GM18502 (cell line): ENCODE data around the gene MRM1.
"Not testable (repeated sequence)": the region's sequence is repeated elsewhere in the genome, so short reads cannot be mapped to it uniquely, and the experiment has no call there.

ENCODE experiments used
- ATAC-seq: cut with Tn5 transposase; IDR thresholded peaks from one replicate; pipeline ENCODE4 v1.9.1; 2021; ENCODE audit warnings: mild to moderate bottlenecking; ENCODE audit not compliant: unreplicated experiment, poor library complexity

Gene MRM1

DNA sequence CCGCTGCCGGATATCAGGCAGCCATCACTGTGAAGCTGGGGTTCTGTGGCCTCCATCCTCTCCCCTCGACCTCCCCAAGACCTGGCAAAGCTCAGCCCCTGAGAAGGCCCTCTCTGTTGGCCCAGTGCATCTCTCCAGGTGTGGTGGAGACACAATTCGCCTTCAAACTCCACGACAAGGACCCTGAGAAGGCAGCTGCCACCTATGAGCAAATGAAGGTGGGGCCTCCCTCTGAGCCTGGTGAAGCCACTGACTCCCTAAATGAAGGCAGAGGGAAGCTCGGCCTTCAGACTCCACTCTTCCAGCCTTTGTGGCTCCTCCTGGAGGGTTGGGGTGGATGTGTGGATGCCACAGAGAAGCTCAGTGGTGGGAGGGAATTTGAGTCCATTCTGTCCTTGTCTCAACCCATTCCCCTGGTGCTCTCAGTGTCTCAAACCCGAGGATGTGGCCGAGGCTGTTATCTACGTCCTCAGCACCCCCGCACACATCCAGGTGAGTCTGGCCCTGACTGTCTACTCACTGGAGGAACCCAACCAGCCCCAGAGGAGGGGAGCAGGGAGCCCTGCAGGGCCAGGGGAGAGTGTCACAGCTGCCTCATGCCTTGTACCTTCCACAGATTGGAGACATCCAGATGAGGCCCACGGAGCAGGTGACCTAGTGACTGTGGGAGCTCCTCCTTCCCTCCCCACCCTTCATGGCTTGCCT is 1.7 kb upstream of the MRM1 start:
- ATAC-seq, result no peak

DNA sequence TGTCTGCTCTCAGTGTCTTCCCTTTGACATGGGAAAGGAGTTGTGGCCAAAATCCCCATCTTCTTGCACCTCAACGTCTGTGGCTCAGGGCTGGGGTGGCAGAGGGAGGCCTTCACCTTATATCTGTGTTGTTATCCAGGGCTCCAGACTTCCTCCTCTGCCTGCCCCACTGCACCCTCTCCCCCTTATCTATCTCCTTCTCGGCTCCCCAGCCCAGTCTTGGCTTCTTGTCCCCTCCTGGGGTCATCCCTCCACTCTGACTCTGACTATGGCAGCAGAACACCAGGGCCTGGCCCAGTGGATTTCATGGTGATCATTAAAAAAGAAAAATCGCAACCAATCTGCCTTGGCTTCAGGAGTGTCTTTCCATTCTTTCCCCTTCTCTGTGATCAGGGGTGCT is 918 bp upstream of the MRM1 start:
- no peak for ATAC-seq

GRCh38 chr17:36600936-36601302 is 464 bp upstream of the MRM1 start:
- peak; percentile 24 for ATAC-seq

DNA sequence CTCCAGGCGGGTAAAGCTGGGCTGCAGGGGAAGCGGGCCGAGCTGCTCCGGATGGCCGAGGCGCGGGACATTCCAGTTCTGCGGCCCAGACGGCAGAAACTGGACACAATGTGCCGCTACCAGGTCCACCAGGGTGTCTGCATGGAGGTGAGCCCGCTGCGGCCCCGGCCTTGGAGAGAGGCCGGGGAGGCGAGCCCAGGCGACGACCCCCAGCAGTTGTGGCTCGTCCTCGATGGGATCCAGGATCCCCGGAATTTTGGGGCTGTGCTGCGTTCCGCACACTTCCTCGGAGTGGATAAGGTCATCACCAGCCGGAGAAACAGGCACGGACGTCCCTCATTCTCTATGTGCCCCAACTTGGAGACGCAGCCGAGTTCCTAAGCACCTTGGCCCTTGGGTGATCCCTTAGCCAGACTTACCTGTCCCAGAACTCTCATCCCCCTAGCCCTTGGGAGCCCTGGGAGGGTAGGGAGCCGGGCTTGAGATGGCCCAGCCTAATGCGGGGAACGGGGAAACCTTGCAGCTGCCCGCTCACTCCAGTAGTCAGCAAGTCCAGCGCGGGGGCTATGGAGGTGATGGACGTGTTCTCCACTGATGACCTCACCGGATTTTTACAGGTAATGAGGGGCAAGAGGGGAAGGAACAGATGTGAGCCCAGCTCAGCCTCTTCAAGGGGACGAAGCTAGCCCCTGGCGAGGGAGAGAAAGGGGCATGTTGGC is 806 bp downstream of the MRM1 start:
- ATAC-seq, result peak; percentile 21

GRCh38 chr17:36602924-36603384 is 1.6 kb downstream of the MRM1 start:
- no peak for ATAC-seq

DNA sequence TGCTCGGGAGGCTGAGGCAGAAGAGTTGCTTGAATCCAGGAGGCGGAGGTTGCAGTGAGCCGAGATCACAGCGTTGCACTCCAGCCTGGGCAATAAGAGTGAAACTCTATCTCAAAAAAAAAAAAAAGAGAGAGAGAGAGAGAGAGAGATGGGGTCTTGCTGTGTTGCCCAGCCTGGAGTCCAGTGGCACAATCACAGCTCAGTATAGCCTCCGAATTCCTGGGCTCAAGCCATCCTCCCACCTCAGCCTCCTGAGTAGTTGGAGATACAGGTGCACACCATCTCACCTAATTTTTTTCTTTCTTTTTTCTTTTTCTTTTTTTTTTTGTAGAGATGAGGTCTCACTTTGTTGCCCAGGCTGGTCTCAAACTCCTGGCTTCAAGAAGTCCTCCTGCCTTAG is 3.6 kb downstream of the MRM1 start:
- ATAC-seq, result not testable (repeated sequence)

DNA sequence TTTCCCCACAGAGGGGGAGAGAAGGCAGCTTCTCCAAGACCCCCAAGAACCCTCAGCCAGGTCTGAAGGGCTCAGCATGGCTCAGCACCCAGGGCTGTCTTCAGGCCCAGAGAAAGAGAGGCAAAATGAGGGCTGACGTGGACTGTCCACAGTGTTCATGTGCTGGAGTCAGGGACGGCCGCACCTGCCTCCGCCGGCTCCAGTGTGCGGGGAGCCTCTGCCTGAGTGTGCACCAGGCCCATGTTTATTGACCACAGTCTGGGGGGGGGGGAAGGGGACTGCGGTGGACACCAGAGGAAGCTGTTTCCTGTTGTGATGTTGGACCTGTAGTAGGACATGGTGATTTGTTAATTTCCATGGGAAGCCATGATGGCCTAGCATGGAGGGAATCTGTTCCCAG is 6.9 kb downstream of the MRM1 start:
- ATAC-seq, result no peak

DNA sequence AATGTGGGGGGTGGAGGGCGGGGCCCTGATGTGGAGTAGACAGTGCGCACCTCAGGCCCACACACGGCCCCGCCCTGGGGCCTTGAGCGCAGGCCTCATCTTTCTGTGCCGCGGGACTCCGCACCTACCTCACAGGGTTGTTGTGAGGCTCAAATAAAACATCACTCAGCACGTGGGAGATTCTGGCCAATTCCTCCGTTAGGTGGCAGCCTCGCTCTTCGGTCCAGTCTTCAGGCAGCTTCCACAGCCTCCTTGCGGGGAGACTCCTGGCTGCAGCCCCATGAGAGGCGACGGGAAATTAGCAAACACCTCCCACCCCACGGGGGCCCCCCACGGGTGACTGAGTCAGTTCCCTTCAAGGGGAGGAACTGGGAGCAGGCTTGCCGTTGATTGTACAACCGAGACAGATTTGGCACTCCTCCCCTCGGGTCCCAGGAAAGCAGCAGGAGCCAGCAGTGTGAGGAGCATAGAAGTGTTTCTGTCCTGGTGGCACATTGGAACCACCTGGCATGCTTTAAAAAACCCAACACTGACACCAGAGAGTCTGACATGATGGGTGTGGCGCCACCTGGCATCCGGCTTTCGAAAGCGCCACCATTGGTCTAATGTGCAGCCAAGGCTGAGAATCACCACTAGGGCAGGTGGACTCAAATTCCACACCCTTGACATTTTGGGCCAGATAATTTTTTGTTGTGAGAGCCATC is 7.6 kb downstream of the MRM1 start:
- no peak for ATAC-seq

- no peak for ATAC-seq
These were observed 8.1 kb downstream of the MRM1 start for GRCh38 chr17:36609498-36609862.

- no peak for ATAC-seq
These were observed 9.1 kb downstream of the MRM1 start for GRCh38 chr17:36610474-36610873.

DNA sequence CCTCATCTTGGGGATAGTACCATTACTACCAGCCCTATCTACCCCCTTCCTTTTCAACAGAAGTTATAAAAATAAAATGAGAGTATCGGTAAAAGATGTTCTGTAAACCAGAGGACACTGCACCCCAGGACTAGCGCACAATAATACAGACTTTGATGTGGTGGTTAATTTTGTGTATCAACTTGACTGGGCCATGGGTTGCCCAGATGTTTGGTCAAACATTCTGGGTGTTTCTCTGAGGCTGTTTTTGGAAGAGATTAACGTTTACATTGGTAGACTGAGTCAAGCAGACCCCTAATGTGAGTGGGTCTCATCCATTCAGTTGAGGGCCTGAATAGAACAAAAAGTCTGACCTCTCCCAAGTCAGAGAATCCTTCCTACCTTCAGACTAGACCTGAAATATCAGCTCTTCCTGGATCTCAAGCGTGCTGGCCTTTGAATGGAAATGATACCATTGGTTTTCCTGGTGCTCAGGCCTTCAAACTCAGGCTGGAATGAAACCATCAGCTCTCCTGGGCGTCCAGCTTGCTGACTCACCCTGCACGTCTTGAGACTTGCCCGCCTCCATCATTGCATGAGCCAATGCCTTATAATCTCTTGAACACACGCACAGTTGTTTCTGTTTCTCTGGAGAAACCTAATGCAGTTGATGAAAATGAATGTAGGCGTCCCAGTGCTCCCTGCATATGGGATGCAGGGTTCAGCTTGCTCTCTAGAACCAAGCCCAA is 10.1 kb downstream of the MRM1 start:
- no peak for ATAC-seq

DNA sequence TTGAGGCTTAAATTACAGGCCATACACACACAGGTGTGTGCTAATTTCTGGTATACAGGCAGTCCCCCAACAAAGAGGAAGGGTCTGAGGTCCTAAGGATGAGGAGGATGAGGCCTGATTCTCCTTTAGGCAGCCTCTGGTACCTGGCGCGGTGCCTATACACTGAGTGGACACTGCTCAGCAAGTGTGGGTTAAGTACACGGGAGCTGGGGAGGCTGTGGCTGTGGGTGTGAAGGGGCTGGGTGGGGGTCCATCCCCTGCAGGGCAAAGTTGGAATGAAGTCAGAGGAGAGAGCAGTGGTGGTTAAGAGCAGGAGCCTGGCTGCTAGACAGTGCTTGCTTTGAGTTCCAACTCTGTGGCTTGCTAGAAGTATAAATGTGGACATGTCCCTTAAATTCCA is 10.9 kb downstream of the MRM1 start:
- no peak for ATAC-seq

DNA sequence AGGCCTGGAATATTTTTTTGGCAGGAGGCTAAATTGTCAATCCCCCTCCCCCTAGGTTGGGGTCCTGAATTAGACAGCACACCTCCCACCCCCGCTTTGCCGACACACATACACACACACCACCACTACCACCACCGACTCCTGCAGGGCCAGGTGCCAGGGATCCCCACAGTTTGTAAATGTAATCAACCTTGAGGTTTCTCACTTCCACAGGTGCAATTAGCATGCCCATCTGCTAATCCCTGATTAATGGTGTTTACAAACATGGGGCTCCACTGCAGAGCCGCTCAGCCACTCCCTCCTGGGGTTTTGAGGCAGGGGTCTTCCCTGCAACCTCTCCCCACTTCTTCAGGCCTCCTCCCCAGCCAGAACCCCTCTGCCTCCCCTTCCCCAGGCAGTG is 11.8 kb downstream of the MRM1 start:
- no peak for ATAC-seq

- ATAC-seq, result no peak
These were observed 12.7 kb downstream of the MRM1 start for GRCh38 chr17:36614081-36614480.

- ATAC-seq, result no peak
These were observed 13.6 kb downstream of the MRM1 start for GRCh38 chr17:36614933-36615332.

DNA sequence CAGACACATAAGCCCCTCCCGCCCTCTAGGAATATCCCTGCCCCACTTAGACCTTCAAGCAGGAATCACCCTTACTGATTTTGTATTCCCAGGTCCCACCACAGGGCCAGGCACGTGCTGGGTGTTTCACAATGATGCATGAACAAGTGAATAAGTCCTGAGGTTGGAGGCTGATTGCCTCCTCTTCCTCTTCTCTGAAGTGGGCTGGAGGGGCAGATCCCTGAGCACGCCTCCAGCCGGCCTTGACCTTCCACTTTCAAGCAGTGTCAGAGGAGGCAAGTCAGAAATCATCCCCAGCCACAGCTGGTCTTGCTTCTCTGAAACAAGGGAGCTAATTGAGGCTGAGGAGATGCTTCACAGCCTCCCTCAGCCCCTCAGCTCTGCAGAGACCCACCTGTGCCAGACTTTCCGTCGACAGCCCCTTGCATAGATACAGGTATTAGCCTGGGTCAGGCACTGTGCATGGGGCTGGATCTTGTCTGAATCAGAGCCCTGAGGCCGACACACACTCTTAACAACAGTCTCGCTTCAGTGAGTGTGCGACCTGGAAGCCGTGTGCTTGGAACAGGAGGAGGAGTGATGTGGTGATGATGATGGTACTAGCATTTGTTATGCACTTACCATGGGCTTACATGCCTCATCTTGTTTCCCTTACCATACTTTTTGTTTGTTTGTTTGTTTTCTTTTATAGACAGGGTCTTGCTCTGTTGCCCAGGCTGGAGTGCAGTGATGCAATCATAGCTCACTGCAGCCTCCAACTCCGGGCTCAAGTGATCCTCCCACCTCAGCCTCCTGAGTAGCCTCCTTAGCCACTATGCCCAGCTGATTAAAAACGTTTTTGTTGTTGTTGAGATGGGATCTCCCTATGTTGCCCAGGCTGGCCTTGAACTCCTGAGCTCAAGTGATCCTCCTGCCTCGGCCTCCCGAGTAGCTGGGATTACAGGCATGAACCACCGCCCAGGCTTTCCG is 15.0 kb downstream of the MRM1 start:
- no peak for ATAC-seq

GRCh38 chr17:36617773-36618172 is 16.4 kb downstream of the MRM1 start:
- ATAC-seq, result no peak

DNA sequence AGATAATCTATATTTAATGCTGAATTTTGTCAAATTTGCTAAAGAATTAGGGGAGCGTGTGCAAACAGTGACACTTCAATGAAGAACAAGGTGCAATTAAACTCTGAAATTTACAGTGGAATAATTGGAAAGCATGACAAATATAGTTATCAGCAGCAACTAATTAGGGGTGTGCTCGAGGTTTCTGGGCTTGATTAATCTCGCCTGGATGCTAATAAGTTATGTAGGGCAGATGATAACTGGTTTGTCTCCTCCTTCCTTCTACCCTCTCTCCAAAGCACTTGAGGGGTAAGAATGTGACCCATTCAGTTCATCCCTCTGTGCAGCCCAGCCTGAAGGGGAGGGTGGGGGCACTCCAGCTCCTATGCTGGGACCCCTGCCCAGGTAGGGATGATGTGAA is 21.9 kb downstream of the MRM1 start:
- no peak for ATAC-seq

- no peak for ATAC-seq
These were observed 23.8 kb downstream of the MRM1 start for GRCh38 chr17:36625188-36625587.

DNA sequence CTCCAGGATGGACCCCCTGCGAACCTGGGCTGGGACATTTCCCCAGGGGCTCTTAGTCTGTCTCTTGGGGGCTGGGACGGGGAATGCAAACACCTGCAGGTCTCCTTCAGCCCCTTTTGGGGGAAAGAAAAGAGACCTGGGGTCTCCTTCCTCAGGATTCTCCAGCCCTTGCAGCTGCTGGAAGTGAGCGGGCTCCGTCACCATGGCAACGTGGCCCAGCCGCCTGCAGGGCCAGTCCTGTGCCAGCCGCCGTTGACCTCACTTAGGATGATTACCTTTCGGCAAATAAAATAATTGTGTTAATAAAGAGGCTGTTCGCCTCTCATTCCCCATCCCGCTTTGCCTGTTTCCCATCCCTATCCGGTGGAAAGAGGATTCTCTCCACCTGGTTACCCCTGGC is 25.7 kb downstream of the MRM1 start:
- ATAC-seq, result no peak
